ENCODE data around the gene SLC24A1. TPM values are rescaled to one million over a fixed set of nuclear protein-coding genes. Genes with fewer than 3 reads are reported as not detected.

Gene SLC24A1
- total RNA-seq, 1 donor from 2014 or later = 12.7 TPM

- peak in 1 of 2 donors; percentile 17 for DNase-seq (ENCODE audit: low read depth in 2 of 2)
Measured at GRCh38 chr15:65651831-65652749, 30.4 kb downstream of the SLC24A1 start.

GRCh38 chr15:65653341-65653740, 31.6 kb downstream of the SLC24A1 start:
- peak in 1 of 2 donors; percentile 44 for DNase-seq (ENCODE audit: low read depth in 2 of 2)

- DNase-seq (ENCODE audit: low read depth in 2 of 2) = peak in 1 of 2 donors; percentile 37
Measured at GRCh38 chr15:65653801-65654521, 32.2 kb downstream of the SLC24A1 start.

GRCh38 chr15:65655026-65655425, 33.3 kb downstream of the SLC24A1 start:
- peak in 1 of 2 donors; percentile 57 for DNase-seq (ENCODE audit: low read depth in 2 of 2)

GRCh38 chr15:65655457-65655856, 33.7 kb downstream of the SLC24A1 start:
- no peak for DNase-seq (ENCODE audit: low read depth in 2 of 2)

- DNase-seq (ENCODE audit: low read depth in 2 of 2) = no peak
Measured at GRCh38 chr15:65659502-65660052, 37.8 kb downstream of the SLC24A1 start.

GRCh38 chr15:65660927-65661326, 39.2 kb downstream of the SLC24A1 start:
- DNase-seq (ENCODE audit: low read depth in 2 of 2) = no peak

- no peak for DNase-seq (ENCODE audit: low read depth in 2 of 2)
Measured at GRCh38 chr15:65663521-65663920, 41.8 kb downstream of the SLC24A1 start.

- DNase-seq (ENCODE audit: low read depth in 2 of 2) = peak; percentile 55 to 88
Measured at GRCh38 chr15:65666257-65666656, 44.5 kb downstream of the SLC24A1 start.

- DNase-seq (ENCODE audit: low read depth in 2 of 2) = no peak
Measured at GRCh38 chr15:65675551-65675950, 53.8 kb downstream of the SLC24A1 start.

GRCh38 chr15:65676123-65676522, 54.4 kb downstream of the SLC24A1 start:
- DNase-seq (ENCODE audit: low read depth in 2 of 2) = no peak

GRCh38 chr15:65680544-65680943, 58.8 kb downstream of the SLC24A1 start:
- no peak for DNase-seq (ENCODE audit: low read depth in 2 of 2)

- no peak for DNase-seq (ENCODE audit: low read depth in 2 of 2)
Measured at GRCh38 chr15:65682404-65682911, 60.7 kb downstream of the SLC24A1 start.

GRCh38 chr15:65688462-65688861, 66.7 kb downstream of the SLC24A1 start:
- DNase-seq (ENCODE audit: low read depth in 2 of 2) = no peak

GRCh38 chr15:65690173-65690572, 68.4 kb downstream of the SLC24A1 start:
- no peak for DNase-seq (ENCODE audit: low read depth in 2 of 2)

- no peak for DNase-seq (ENCODE audit: low read depth in 2 of 2)
Measured at GRCh38 chr15:65690778-65691177, 69.0 kb downstream of the SLC24A1 start.

- DNase-seq (ENCODE audit: low read depth in 2 of 2) = no peak
Measured at GRCh38 chr15:65695081-65695480, 73.3 kb downstream of the SLC24A1 start.

Other genes starting within 250 kb of the SLC24A1 start
- gene IGDCC3, start 243.9 kb upstream of the SLC24A1 start, total RNA-seq = under 0.01 TPM in 1 of 2 replicates, not detected in the other
- gene IGDCC4, start 199.0 kb upstream of the SLC24A1 start, total RNA-seq = under 0.01 and 0.22 TPM in 2 replicates
- 40.3 and 54.6 TPM in 2 replicates for gene DPP8, start 104.2 kb upstream of the SLC24A1 start, total RNA-seq
- 83.0 and 87.5 TPM in 2 replicates for gene HACD3, start 91.5 kb upstream of the SLC24A1 start, total RNA-seq
- 24.6 and 29.2 TPM in 2 replicates for gene INTS14, start 10.8 kb upstream of the SLC24A1 start, total RNA-seq
- gene DENND4A, start 170.4 kb downstream of the SLC24A1 start, total RNA-seq = 13.7 and 21.0 TPM in 2 replicates
- 117 and 160 TPM in 2 replicates for gene RAB11A, start 247.6 kb downstream of the SLC24A1 start, total RNA-seq

Data from lung microvascular endothelial cell (primary cell).